Large intestine (tissue), 3 donors: ENCODE measurements around the gene TMEM100. TPM values are rescaled to one million over a fixed set of nuclear protein-coding genes. Genes with fewer than 3 reads are reported as not detected.

Experiments
- DNase-seq, 2 donors: peaks; one replicate each; pipeline versions ENCODE4 v3.0.0 to v3.0.0-alpha.2; 2013
- H3K27ac ChIP-seq: one replicate; pipeline ENCODE4 v1.5.1; 2013; ENCODE audit warnings: low read length
- H3K27me3 ChIP-seq: 2 replicates; pipeline ENCODE4 v1.6.1; 2013; ENCODE audit warnings: low read length; ENCODE audit not compliant: control insufficient read depth, insufficient read depth
- H3K36me3 ChIP-seq: 2 replicates; pipeline ENCODE4 v1.6.1; 2013; ENCODE audit warnings: low read length; ENCODE audit not compliant: control insufficient read depth, insufficient read depth
- H3K4me1 ChIP-seq: one replicate; pipeline ENCODE4 v1.6.1; 2013; ENCODE audit warnings: low read length; ENCODE audit not compliant: control insufficient read depth, insufficient read depth
- H3K4me3 ChIP-seq: one replicate; pipeline ENCODE4 v1.5.1; 2013; ENCODE audit warnings: low read length
- H3K9me3 ChIP-seq: one replicate; pipeline ENCODE4 v1.6.1; 2013; ENCODE audit warnings: mild to moderate bottlenecking, low read depth, low read length, moderate library complexity; ENCODE audit not compliant: control insufficient read depth
- WGBS: methylation state at CpG from one replicate; pipeline ENCODE4 v1.1.5; 2013; ENCODE audit warnings: low lambda C conversion rate; ENCODE audit not compliant: insufficient coverage; 5-methylcytosine and 5-hydroxymethylcytosine counted together
- polyA plus RNA-seq: library from polyadenylated mRNA; unstranded; fragments of 120-200 nt; gene quantifications from one replicate; pipeline ENCODE4 v1.2.1, GENCODE V29; 2013

TMEM100 gene
- polyA plus RNA-seq, 1 donor, result 12.6 TPM

DNA sequence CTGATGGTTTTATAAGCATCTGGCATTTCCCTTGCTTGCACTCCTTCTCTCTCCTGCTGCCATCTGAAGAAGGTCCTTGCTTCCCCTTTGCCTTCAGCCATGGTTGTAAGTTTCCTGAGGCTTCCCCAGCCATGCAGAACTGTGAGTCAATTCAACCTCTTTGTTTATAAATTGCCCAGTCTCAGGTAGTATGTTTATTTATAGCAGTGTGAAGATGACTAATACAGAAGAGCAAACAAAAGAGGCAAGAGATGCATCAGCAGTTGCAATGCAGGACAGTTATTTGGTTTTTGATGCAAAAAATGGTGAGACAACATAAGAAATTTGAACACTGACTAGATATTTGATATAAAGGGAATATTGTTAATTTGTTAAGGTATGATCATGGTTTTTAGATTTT, 16.8 kb downstream of the TMEM100 start:
- H3K27ac ChIP-seq, result no peak overlapping the region
- no peaks in the 10 kb centered on the region for H3K4me1 ChIP-seq
- no peak overlapping the region for H3K4me3 ChIP-seq
- no peaks in the 10 kb centered on the region for H3K36me3 ChIP-seq
- no peak for DNase-seq
- peaks cover 5% of the 10 kb centered on the region for H3K27me3 ChIP-seq
- no peaks in the 10 kb centered on the region for H3K9me3 ChIP-seq

DNA sequence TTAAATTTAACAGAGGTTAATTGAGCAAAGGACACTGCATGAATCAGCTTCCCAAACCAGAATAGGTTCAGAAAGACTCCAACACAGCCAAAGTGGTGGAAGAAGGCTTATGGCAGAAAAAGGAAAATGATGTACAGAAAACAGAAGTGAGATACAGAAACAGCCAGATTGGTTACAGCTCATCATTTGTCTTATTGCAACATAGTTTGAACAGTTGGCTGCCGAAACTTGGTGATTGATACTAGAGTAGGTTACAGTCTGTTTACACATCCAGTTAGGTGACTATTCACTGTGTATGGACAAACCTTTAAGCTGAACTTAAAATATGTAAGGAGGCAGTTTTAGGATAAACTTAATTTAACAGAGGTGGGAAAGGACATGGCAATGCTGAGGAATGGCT, 18.3 kb downstream of the TMEM100 start:
- H3K4me3 ChIP-seq, result no peak overlapping the region
- no peak for DNase-seq
- H3K27ac ChIP-seq, result no peak overlapping the region
- H3K9me3 ChIP-seq, result no peaks in the 10 kb centered on the region
- no peaks in the 10 kb centered on the region for H3K36me3 ChIP-seq
- peaks cover 5% of the 10 kb centered on the region for H3K27me3 ChIP-seq
- H3K4me1 ChIP-seq, result no peaks in the 10 kb centered on the region
- WGBS, result no CpG with 5 or more reads among the region's 1 CpG

DNA sequence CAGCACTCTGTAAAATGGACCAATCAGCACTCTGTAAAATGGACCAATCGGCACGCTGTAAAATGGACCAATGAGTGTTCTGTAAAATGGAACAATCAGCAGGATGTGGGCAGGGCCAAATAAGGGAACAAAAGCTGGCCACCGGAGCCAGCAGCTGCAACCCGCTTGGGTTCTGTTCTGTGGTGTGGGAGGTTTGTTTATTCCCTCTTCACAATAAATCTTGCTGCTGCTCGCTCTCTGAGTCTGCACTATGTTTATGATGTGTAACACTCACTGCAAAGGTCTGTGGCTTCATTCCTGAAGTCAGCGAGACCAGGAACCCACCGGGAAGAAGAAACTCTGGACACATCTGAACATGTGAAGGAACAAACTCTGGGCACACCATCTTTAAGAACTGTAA, 20.5 kb downstream of the TMEM100 start:
- Histone ChIP-seq H3K9me3 (no peaks in the 10 kb centered on the region), H3K27me3 (peaks cover 3% of the 10 kb centered on the region), H3K4me1 (no peaks in the 10 kb centered on the region), H3K27ac (no peak overlapping the region), H3K4me3 (no peak overlapping the region), H3K36me3 (no peaks in the 10 kb centered on the region)
- WGBS, result 83% methylated on average over 1 of the region's 7 CpGs
- no peak for DNase-seq

DNA sequence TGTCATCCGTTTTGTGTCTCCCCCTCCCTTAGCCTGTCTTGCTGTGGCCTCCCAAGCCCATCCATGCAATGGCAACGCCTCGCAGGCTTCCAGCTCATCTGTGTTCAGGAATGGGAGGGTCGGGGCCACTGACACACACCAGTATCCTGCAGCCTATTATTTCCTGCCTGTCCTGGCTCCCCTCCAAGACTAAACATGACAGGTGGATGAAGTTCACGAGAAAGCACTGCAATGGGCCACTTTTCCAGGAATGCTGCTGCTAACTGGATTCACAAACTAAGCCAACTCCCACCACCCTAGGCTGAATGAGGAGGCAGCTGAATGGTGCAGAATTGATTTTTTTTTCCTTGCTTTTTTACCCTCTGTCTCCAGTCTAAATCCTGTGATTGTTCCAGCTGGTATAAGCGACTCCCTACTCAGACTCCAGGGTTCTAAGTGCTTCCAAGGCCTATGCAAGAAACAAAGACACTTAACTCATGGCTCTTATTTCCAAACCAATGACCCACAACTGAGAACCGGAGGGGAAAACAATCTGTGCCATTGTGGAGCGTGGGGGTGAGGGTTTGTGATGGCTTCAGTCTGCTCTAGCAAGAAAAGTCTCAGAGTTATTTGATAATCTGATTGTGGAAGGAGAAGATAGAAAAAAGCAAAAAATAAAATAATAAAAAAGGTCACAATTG, 23.3 kb downstream of the TMEM100 start:
- WGBS, result no CpG with 5 or more reads among the region's 8 CpGs
- H3K27ac ChIP-seq, result no peak overlapping the region
- H3K27me3 ChIP-seq, result no peaks in the 10 kb centered on the region
- no peak for DNase-seq
- H3K4me1 ChIP-seq, result no peaks in the 10 kb centered on the region
- H3K36me3 ChIP-seq, result no peaks in the 10 kb centered on the region
- no peak overlapping the region for H3K4me3 ChIP-seq
- H3K9me3 ChIP-seq, result no peaks in the 10 kb centered on the region

DNA sequence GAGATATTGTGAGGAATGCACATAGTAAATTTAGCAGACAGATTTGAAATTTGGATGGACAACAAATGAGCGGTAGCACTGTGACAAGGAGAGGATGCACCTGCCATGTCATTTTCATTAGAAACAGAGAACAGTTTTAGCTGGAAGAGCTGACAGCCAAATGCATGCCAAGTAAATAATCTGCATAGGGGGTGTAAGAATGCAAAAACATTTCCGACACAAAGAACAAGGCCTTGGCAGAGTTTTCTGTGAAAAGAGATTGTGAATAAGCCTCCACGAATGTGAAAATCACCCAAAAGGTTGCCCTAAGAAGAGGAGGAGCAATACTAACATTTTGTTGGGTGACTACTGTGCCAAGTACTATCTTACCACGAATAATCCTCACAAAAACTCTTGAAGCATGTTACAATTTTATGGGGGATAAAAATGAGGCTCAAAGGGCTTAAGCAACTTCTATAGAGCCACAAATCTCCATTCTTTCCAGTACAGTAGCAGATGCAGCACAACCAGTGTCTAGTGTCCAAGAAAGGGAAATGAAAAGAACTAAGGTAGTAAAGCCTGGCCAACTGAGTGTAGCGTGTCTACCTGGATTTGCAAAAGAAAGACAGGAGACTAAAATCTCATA, 28.3 kb downstream of the TMEM100 start:
- no peaks in the 10 kb centered on the region for H3K27me3 ChIP-seq
- no peaks in the 10 kb centered on the region for H3K4me1 ChIP-seq
- no peaks in the 10 kb centered on the region for H3K36me3 ChIP-seq
- no peaks in the 10 kb centered on the region for H3K9me3 ChIP-seq
- WGBS, result no CpG with 5 or more reads among the region's 5 CpGs
- no peak overlapping the region for H3K4me3 ChIP-seq
- H3K27ac ChIP-seq, result no peak overlapping the region
- no peak for DNase-seq

DNA sequence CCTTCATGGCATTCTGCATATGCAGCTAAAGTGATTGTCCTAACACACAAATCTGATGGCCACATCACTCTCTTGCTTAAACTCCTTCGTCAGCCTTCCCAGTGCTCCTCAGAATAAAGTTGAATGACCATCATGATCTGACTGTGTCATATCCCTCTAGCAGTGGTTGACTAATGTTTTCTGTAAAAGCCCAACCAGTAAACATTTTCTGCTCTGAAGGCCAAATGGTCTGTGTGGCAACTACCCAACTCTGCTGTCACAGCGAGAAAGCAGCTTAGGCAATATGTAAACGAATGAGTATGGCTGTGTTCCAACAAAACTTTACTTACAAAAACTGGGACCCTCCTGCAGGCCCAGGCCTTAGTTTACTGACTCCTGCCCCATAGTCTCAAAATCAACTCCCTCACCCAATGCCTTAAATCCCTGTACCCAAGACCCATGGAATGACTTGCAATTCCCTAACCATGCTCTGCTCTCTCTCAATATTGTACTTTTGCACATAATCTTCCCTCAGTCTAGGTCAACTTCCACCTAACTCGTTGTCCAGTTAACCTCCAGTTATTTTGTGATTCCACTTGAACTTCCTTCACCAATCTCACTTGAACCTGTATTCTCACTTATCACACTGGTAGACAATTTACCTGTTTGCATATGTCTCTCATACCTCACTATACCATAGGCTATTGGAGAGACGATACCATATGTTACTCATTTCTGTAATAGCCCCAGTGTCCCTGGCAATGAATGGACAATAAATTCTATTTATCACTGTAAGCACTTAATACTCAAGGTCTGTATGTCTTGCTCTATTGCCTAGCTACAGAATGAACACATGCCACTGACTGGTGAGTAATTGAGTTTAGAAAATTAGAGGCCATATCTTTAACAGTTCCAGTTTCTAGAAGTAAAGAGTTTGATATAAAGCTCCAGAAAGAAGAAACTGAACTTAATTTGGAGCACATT, 29.1 kb downstream of the TMEM100 start:
- Histone ChIP-seq H3K27ac (no peak overlapping the region), H3K4me1 (no peaks in the 10 kb centered on the region), H3K27me3 (no peaks in the 10 kb centered on the region), H3K4me3 (no peak overlapping the region), H3K9me3 (no peaks in the 10 kb centered on the region), H3K36me3 (no peaks in the 10 kb centered on the region)
- WGBS, result 75% methylated on average over 1 of the region's 5 CpGs
- peak; percentile 8 to 23 for DNase-seq

DNA sequence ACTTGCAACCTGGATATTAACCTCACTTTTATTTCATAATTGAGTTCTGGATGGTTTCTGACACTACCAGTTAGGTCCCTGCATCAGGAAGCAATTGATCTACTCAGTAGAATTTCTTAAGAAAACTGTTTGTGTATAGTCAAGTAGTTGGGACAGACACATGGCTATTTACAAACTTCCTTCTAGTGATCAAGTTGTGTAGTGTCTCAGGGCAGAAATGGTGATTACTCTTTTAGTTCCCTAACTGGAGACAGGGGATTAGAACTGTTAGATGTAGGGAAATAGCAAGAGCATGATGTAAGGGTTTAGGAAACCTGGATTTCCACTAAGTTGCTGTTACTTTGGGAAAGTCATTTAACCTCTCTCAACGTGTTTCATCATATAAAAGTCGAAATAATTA, 30.4 kb downstream of the TMEM100 start:
- Histone ChIP-seq H3K27ac (no peak overlapping the region), H3K4me3 (no peak overlapping the region)
- no CpG with 5 or more reads among the region's 2 CpGs for WGBS

DNA sequence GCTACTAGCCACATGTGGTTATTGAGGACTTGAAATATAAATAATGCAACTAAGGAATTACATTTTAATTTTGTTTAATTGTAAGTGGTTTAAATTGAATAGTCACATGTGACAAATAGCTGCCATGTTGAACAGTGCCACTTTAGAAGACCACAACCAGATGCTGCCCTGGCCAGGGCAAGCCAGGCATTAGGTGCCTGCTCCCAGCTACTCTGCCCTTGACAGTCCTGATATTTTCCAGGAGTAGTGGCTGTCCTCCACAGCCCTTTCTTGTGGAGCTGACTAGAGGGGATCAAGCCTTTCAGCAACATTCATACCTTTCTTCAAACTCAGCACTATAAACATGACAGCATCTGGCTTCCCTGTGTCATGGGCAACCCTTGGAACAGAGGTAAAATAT, 31.0 kb downstream of the TMEM100 start:
- Histone ChIP-seq H3K27ac (no peak overlapping the region), H3K4me3 (no peak overlapping the region), H3K27me3 (no peaks in the 10 kb centered on the region), H3K36me3 (no peaks in the 10 kb centered on the region), H3K4me1 (no peaks in the 10 kb centered on the region), H3K9me3 (no peaks in the 10 kb centered on the region)
- DNase-seq, result no peak

More for the DNA sequence above, 30.4 kb downstream of the TMEM100 start:
- Histone ChIP-seq H3K4me1 (no peaks in the 10 kb centered on the region), H3K36me3 (no peaks in the 10 kb centered on the region), H3K27me3 (no peaks in the 10 kb centered on the region), H3K9me3 (no peaks in the 10 kb centered on the region)
- no peak for DNase-seq

DNA sequence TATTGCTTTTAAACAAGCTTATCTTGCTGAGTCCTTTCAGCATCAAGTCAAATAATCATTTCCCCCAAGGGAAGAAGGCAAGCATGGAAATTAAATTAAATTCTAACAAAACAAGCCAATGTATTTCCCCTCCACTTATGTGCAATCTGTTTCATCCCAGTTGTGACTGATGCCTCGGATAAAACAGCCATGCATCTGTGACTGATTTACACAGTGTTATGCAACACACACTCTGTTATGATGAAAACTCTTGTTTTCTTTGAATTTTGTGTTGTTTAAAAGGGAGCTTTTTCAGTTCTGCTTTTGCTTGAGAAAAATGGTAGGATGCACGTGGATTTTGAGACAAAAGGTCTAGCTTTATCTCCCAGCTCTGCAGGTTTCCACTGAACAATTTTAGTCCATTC, 32.6 kb downstream of the TMEM100 start:
- no peaks in the 10 kb centered on the region for H3K36me3 ChIP-seq
- H3K4me1 ChIP-seq, result no peaks in the 10 kb centered on the region
- WGBS, result 73% methylated on average over 2 of the region's 2 CpGs
- DNase-seq, result no peak
- no peak overlapping the region for H3K27ac ChIP-seq
- no peaks in the 10 kb centered on the region for H3K9me3 ChIP-seq
- no peak overlapping the region for H3K4me3 ChIP-seq
- H3K27me3 ChIP-seq, result no peaks in the 10 kb centered on the region

DNA sequence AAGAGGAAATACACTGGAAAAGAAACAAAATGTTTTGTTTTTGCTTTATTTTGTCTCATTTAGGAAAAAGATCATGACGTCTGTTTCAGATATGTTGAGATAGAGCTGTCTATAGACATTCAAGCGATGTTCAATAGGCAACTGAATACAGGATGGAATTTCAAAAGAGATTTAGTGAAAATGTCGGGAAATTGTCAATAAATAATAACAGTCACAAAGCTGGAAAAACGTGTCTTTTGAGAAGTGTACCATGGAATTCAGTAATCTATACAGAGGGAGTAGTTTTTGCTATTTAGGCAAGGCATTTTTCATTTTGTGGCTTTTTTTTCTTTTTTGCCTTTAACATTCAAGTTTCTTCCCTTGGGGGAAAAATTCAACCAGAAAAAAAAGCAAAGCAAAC, 33.0 kb downstream of the TMEM100 start:
- WGBS, result 85% methylated on average over 4 of the region's 4 CpGs
- Histone ChIP-seq H3K9me3 (no peaks in the 10 kb centered on the region), H3K4me3 (no peak overlapping the region), H3K4me1 (no peaks in the 10 kb centered on the region), H3K27me3 (no peaks in the 10 kb centered on the region), H3K27ac (no peak overlapping the region), H3K36me3 (no peaks in the 10 kb centered on the region)
- no peak for DNase-seq
